Peyer's patch (tissue), 4 donors: ENCODE results near the gene MAN2A1. TPM values are rescaled to one million over a fixed set of nuclear protein-coding genes. Genes with fewer than 3 reads are reported as not detected.

ENCODE experiments used
- DNase-seq, 3 donors: peaks; one replicate each; pipeline ENCODE4 v3.0.0-alpha.2; 2017 to 2019
- H3K27ac ChIP-seq, 4 donors: fragments of 200-600 bp; sonication (generic); one replicate each; pipeline ENCODE4 v1.5.1; 2016 to 2019
- H3K27me3 ChIP-seq, 2 donors: fragments of 200-600 bp; sonication (generic); one replicate each; pipeline ENCODE4 v1.5.1; 2019
- H3K36me3 ChIP-seq, 3 donors: fragments of 200-600 bp; sonication (generic); one replicate each; pipeline ENCODE4 v1.5.1; 2016 to 2019
- H3K4me1 ChIP-seq, 4 donors: fragments of 200-600 bp; sonication (generic); one replicate each; pipeline ENCODE4 v1.5.1; 2016 to 2019
- H3K4me3 ChIP-seq, 4 donors: fragments of 200-600 bp; sonication (generic); 1 replicate in 3 of 4; 2 replicates in 1 of 4; pipeline ENCODE4 v1.5.1; 2016 to 2019; ENCODE audit warnings: mild to moderate bottlenecking in 1 of 4
- H3K9me3 ChIP-seq, 4 donors: fragments of 200-600 bp; sonication (generic); one replicate each; pipeline ENCODE4 v1.5.1; 2016 to 2019; ENCODE audit warnings: mild to moderate bottlenecking in 1 of 4
- CTCF ChIP-seq, 6 experiments: fragments of 450-650 bp in 4 of 6; fragments of 200-600 bp in 2 of 6; sonication (generic) in 1 of 6; IDR thresholded peaks; one replicate each; pipeline ENCODE4 v1.5.1; 2017 to 2019; ENCODE audit warnings: antibody characterized with exemption in 6 of 6, mild to moderate bottlenecking in 3 of 6, moderate library complexity in 1 of 6
- POLR2A ChIP-seq, 2 donors: fragments of 450-650 bp; IDR thresholded peaks; one replicate each; pipeline ENCODE4 v1.5.1; 2017; ENCODE audit warnings: antibody characterized with exemption in 2 of 2, mild to moderate bottlenecking in 2 of 2, moderate library complexity in 2 of 2
- total RNA-seq, 4 donors: library from RNA; depleted of rRNA; stranded (reverse); fragments of >200 nt; gene quantifications; one replicate each; pipeline ENCODE4 v1.1.0, GENCODE V29; 2016

MAN2A1 gene
- total RNA-seq, 4 donors from 2014 or later, result 52.8 to 112 (median 95.3) TPM

GRCh38 chr5:109649318-109649717 lies 40.4 kb upstream of the MAN2A1 start:
- no peak for DNase-seq
- Histone ChIP-seq H3K36me3 (no peaks in the 10 kb centered on the region), H3K4me3 (no peak overlapping the region), H3K9me3 (no peaks in the 10 kb centered on the region), H3K4me1 (no peaks in the 10 kb centered on the region), H3K27ac (no peak overlapping the region), H3K27me3 (no peaks in the 10 kb centered on the region)
- TF ChIP-seq POLR2A (IDR thresholded peaks at IDR 0.05) (no peak), CTCF (IDR thresholded peaks at IDR 0.05) (no peak)

- no peaks in the 10 kb centered on the region for H3K9me3 ChIP-seq
- H3K4me3 ChIP-seq, result no peak overlapping the region
- no peaks in the 10 kb centered on the region for H3K36me3 ChIP-seq
- H3K27me3 ChIP-seq, result no peaks in the 10 kb centered on the region
- no peaks in the 10 kb centered on the region for H3K4me1 ChIP-seq
- TF ChIP-seq POLR2A (IDR thresholded peaks at IDR 0.05), result no peak
- no peak overlapping the region for H3K27ac ChIP-seq
- no peak for DNase-seq
Measured at GRCh38 chr5:109650493-109650892, 39.2 kb upstream of the MAN2A1 start.

GRCh38 chr5:109652096-109652495 lies 37.6 kb upstream of the MAN2A1 start:
- Histone ChIP-seq H3K4me3 (no peak overlapping the region), H3K27me3 (no peaks in the 10 kb centered on the region), H3K36me3 (no peaks in the 10 kb centered on the region), H3K9me3 (no peaks in the 10 kb centered on the region), H3K27ac (no peak overlapping the region), H3K4me1 (peaks cover 0 to 3% (median 0%) of the 10 kb centered on the region in 4 donors)
- no peak for DNase-seq
- TF ChIP-seq CTCF (IDR thresholded peaks at IDR 0.05) (no peak), POLR2A (IDR thresholded peaks at IDR 0.05) (no peak)

GRCh38 chr5:109653042-109653441 lies 36.7 kb upstream of the MAN2A1 start:
- H3K4me1 ChIP-seq, result peaks cover 0 to 3% (median 0%) of the 10 kb centered on the region in 4 donors
- no peak for TF ChIP-seq POLR2A (IDR thresholded peaks at IDR 0.05)
- no peak for TF ChIP-seq CTCF (IDR thresholded peaks at IDR 0.05)
- no peak for DNase-seq
- H3K27ac ChIP-seq, result no peak overlapping the region
- H3K9me3 ChIP-seq, result no peaks in the 10 kb centered on the region
- H3K36me3 ChIP-seq, result no peaks in the 10 kb centered on the region
- no peaks in the 10 kb centered on the region for H3K27me3 ChIP-seq
- no peak overlapping the region for H3K4me3 ChIP-seq

- no peak for DNase-seq
- no peaks in the 10 kb centered on the region for H3K36me3 ChIP-seq
- no peak overlapping the region for H3K4me3 ChIP-seq
- H3K4me1 ChIP-seq, result peaks cover 0 to 3% (median 0%) of the 10 kb centered on the region in 4 donors
- H3K27ac ChIP-seq, result no peak overlapping the region
- H3K27me3 ChIP-seq, result no peaks in the 10 kb centered on the region
- H3K9me3 ChIP-seq, result no peaks in the 10 kb centered on the region
- TF ChIP-seq CTCF (IDR thresholded peaks at IDR 0.05) (no peak), POLR2A (IDR thresholded peaks at IDR 0.05) (no peak)
Measured at GRCh38 chr5:109653561-109654239, 36.0 kb upstream of the MAN2A1 start.

- H3K27me3 ChIP-seq, result no peaks in the 10 kb centered on the region
- H3K27ac ChIP-seq, result no peak overlapping the region
- no peaks in the 10 kb centered on the region for H3K9me3 ChIP-seq
- DNase-seq, result no peak
- H3K36me3 ChIP-seq, result no peaks in the 10 kb centered on the region
- TF ChIP-seq CTCF (IDR thresholded peaks at IDR 0.05) (no peak), POLR2A (IDR thresholded peaks at IDR 0.05) (no peak)
- H3K4me3 ChIP-seq, result no peak overlapping the region
- peaks cover 0 to 3% (median 0%) of the 10 kb centered on the region in 4 donors for H3K4me1 ChIP-seq
Measured at GRCh38 chr5:109654455-109654854, 35.3 kb upstream of the MAN2A1 start.
